Measurements from ENCODE around the gene ERC1.

- TF ChIP-seq EZH2 (IDR thresholded peaks at IDR 0.05) (no peak), POLR2AphosphoS5 (IDR thresholded peaks at IDR 0.05; ENCODE audit: borderline replicate concordance, low read depth, low read length) (no peak)
These were observed 309.4 kb downstream of the ERC1 start for GRCh38 chr12:1300460-1300859.
